Measurements from ENCODE around the gene EIF4E1B.

- TF ChIP-seq CTCF (IDR thresholded peaks at IDR 0.05) (no peak), POLR2A (IDR thresholded peaks at IDR 0.05) (no peak)
These were observed 41.3 kb upstream of the EIF4E1B start for GRCh38 chr5:176589039-176589769.

Data from thyroid gland (tissue), 4 donors.